ENCODE data around the gene SH3BP4. TPM values are rescaled to one million over a fixed set of nuclear protein-coding genes. Genes with fewer than 3 reads are reported as not detected.

Gene SH3BP4
- total and polyA plus RNA-seq, 2 of the 13 experiments (the other 11 are each of a cell fraction or from before 2014, with no cell fraction given) = 34.6 to 99.1 TPM

DNA sequence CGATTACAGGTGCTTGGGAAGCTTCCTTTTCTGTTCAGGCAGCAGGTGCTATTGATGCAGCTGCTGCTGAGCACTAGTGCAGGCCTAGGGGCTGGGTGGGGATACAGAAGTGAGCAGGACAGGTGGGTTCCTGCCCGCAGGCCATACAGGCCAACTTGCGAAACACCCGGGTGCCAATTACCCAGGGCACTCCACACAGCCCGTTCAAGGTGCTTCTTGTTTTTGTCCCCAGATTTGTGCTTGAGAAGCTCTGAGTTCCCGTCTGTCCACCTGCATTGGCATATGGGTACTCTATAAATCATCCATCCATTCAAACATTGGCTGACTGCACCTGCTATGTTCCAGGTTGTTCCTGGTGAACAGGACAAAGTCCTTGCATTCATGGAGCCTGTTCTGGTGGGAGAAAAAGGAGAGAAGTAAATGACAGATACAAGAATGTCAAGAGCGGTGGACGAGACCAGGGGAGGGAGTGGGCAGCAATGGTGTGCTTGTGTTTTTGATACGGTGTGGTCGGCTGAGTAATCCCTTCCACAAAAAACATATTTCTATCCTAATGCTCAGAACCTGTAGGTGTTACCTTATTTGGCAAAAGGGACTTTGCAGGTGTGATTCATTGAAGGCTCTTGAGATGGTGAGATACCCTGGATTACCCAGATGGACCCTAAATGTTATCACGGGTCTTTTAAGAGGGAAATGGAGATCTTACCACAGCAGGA is 31.4 kb downstream of the SH3BP4 start (continued):
- TF ChIP-seq, protein P1, sequence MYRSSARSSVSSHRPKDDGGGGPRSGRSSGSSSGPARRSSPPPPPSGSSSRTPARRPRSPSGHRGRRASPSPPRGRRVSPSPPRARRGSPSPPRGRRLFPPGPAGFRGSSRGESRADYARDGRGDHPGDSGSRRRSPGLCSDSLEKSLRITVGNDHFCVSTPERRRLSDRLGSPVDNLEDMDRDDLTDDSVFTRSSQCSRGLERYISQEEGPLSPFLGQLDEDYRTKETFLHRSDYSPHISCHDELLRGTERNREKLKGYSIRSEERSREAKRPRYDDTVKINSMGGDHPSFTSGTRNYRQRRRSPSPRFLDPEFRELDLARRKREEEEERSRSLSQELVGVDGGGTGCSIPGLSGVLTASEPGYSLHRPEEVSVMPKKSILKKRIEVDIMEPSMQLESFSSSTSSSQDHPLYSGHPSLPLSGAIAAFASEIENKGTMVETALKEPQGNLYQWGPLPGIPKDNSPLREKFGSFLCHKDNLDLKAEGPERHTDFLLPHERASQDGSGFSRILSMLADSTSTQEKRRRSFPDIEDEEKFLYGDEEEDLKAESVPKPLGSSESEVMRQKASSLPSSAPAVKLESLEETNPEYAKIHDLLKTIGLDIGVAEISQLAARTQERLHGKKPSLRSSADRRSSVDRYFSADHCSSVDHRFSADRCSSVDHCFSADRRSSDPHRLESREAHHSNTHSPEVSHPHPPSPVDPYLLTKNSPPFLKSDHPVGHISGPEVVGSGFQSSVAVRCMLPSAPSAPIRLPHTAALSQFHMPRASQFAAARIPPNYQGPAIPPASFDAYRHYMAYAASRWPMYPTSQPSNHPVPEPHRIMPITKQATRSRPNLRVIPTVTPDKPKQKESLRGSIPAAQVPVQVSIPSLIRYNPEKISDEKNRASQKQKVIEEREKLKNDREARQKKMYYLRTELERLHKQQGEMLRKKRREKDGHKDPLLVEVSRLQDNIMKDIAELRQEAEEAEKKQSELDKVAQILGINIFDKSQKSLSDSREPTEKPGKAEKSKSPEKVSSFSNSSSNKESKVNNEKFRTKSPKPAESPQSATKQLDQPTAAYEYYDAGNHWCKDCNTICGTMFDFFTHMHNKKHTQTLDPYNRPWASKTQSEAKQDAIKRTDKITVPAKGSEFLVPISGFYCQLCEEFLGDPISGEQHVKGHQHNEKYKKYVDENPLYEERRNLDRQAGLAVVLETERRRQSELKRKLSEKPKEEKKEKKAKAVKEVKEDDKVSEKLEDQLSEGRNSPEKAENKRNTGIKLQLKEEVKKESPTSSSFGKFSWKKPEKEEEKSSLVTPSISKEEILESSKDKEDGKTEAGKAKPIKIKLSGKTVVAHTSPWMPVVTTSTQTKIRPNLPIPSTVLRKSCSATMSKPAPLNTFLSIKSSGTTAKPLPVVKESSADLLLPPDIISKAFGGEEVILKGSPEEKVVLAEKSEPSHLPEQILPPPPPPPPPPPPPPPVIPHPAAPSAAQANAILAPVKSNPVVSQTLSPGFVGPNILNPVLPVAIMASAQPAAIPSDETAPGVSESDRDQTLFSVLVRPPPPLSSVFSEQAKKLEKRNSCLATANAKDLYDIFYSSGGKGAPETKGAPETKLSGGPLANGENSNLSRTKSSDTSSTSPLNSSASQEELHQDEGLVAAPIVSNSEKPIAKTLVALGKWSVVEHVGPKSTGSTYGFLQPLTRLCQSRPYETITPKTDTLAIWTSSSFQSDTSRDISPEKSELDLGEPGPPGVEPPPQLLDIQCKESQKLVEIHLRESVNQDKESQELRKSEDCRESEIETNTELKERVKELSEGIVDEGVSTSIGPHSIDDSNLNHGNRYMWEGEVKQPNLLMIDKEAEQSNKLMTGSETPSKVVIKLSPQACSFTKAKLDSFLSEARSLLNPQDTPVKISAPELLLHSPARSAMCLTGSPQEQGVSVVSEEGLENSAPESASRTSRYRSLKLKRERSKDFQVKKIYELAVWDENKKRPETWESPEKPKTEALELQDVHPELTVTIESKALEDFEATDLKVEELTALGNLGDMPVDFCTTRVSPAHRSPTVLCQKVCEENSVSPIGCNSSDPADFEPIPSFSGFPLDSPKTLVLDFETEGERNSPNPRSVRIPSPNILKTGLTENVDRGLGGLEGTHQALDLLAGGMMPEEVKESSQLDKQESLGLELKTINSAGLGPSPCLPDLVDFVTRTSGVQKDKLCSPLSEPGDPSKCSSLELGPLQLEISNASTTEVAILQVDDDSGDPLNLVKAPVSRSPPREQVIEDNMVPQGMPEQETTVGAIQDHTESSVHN (CRISPR knock-in tag; IDR thresholded peaks at IDR 0.05) = no peak
- TF ChIP-seq ISL2 (CRISPR knock-in tag; IDR thresholded peaks at IDR 0.05) = no peak
- TF ChIP-seq, protein P2, sequence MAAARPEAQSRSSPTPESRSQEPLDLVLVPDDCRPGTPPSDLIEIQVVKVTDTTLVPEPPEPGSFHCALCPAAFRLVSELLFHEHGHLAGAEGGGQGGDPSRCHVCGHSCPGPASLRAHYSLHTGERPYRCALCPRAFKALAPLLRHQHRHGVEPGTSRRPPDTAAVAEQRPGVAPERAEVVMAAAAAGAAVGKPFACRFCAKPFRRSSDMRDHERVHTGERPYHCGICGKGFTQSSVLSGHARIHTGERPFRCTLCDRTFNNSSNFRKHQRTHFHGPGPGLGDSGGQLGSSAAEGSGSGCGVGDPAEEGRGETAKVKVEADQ (CRISPR knock-in tag; IDR thresholded peaks at IDR 0.05; ENCODE audit: borderline replicate concordance) = no peak
- TF ChIP-seq ZNF678 (CRISPR knock-in tag; IDR thresholded peaks at IDR 0.05) = 0 out of 2 replicates have a peak, but pooled peaks have one; percentile 67
- TF ChIP-seq, protein P3, sequence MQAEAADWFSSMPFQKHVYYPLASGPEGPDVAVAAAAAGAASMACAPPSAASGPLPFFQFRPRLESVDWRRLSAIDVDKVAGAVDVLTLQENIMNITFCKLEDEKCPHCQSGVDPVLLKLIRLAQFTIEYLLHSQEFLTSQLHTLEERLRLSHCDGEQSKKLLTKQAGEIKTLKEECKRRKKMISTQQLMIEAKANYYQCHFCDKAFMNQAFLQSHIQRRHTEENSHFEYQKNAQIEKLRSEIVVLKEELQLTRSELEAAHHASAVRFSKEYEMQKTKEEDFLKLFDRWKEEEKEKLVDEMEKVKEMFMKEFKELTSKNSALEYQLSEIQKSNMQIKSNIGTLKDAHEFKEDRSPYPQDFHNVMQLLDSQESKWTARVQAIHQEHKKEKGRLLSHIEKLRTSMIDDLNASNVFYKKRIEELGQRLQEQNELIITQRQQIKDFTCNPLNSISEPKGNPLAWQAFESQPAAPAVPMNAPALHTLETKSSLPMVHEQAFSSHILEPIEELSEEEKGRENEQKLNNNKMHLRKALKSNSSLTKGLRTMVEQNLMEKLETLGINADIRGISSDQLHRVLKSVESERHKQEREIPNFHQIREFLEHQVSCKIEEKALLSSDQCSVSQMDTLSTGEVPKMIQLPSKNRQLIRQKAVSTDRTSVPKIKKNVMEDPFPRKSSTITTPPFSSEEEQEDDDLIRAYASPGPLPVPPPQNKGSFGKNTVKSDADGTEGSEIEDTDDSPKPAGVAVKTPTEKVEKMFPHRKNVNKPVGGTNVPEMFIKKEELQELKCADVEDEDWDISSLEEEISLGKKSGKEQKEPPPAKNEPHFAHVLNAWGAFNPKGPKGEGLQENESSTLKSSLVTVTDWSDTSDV (CRISPR knock-in tag; IDR thresholded peaks at IDR 0.05) = 0 out of 2 replicates have a peak, but pooled peaks have one; percentile 9
- no peak for TF ChIP-seq ZFYVE20 (CRISPR knock-in tag; IDR thresholded peaks at IDR 0.05; ENCODE audit: borderline replicate concordance, low read depth)
- TF ChIP-seq ZNF619 (CRISPR knock-in tag; IDR thresholded peaks at IDR 0.05) = 0 out of 2 replicates have a peak, but pooled peaks have one; percentile 5
- TF ChIP-seq, protein P4, sequence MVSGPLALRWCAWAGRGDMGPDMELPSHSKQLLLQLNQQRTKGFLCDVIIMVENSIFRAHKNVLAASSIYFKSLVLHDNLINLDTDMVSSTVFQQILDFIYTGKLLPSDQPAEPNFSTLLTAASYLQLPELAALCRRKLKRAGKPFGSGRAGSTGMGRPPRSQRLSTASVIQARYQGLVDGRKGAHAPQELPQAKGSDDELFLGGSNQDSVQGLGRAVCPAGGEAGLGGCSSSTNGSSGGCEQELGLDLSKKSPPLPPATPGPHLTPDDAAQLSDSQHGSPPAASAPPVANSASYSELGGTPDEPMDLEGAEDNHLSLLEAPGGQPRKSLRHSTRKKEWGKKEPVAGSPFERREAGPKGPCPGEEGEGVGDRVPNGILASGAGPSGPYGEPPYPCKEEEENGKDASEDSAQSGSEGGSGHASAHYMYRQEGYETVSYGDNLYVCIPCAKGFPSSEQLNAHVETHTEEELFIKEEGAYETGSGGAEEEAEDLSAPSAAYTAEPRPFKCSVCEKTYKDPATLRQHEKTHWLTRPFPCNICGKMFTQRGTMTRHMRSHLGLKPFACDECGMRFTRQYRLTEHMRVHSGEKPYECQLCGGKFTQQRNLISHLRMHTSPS (CRISPR knock-in tag; IDR thresholded peaks at IDR 0.05; ENCODE audit: low read depth) = peak; percentile 39; the same call in 1 of the 2 replicates
- TF ChIP-seq ZNF331 (CRISPR knock-in tag; IDR thresholded peaks at IDR 0.05) = no peak
- peak; percentile 49 for TF ChIP-seq CEBPB (IDR thresholded peaks at IDR 0.05; ENCODE audit: borderline replicate concordance, low read depth, low read length)
- no peak for TF ChIP-seq ZNF282 (IDR thresholded peaks at IDR 0.05; ENCODE audit: partially characterized antibody)
- TF ChIP-seq, protein P5, sequence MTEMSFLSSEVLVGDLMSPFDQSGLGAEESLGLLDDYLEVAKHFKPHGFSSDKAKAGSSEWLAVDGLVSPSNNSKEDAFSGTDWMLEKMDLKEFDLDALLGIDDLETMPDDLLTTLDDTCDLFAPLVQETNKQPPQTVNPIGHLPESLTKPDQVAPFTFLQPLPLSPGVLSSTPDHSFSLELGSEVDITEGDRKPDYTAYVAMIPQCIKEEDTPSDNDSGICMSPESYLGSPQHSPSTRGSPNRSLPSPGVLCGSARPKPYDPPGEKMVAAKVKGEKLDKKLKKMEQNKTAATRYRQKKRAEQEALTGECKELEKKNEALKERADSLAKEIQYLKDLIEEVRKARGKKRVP (CRISPR knock-in tag; IDR thresholded peaks at IDR 0.05) = no peak

Measured in HepG2 (cell line).